ENCODE data around the gene ALX4.
A peak's percentile ranks its signal among the peaks of the same experiment; 100 is the strongest.

ALX4 gene

DNA sequence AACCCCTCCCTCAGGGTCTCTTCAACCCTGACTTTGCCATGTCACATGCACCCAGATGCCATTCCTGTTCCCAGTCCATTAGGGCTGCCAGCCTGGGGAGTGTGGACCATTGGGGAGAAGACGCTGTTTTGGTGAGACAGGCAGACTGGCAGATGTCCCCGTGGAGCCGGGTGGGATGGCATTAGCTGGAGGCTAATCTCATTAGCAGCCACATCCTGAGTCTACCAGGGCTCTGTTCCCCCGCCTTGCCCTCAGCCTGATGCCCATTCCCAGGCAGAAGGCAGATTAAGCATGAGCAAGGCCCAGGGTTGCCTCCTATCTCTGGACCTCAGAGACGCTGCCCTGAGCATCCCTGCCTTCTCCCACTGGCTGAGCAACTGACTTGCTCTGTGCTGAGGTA is 46.4 kb upstream of the ALX4 start:
- H3K4ac ChIP-seq (ENCODE audit: low read length), result no peak overlapping the region
- H2BK15ac ChIP-seq (ENCODE audit: low read length), result no peak overlapping the region
- DNase-seq (ENCODE audit: low spot score), result no peak
- peaks cover 0 to 3% of the 10 kb centered on the region in 2 donors for H3K4me1 ChIP-seq (ENCODE audit: control insufficient read depth in 2 of 2, insufficient read depth in 1 of 2, low read depth in 1 of 2, low read length in 2 of 2)
- no peak overlapping the region for H3K14ac ChIP-seq (ENCODE audit: low read length)
- H2BK120ac ChIP-seq (ENCODE audit: low read depth, low read length), result no peak overlapping the region
- no peak overlapping the region for H4K91ac ChIP-seq (ENCODE audit: low read depth, low read length, poor library complexity)
- no peak overlapping the region for H3K23ac ChIP-seq (ENCODE audit: low read depth, low read length, poor library complexity)
- H3K9me3 ChIP-seq (replicated peaks in 1 of 2; ENCODE audit: control insufficient read depth in 2 of 2, insufficient read depth in 1 of 2, low read depth in 1 of 2, low read length in 2 of 2), result no peaks in the 10 kb centered on the region
- no peak overlapping the region for H3K4me3 ChIP-seq (ENCODE audit: low read length in 2 of 2)
- H3K9ac ChIP-seq (ENCODE audit: low read depth, low read length, poor library complexity), result no peak overlapping the region
- no CpG with 5 or more reads among the region's 5 CpGs for WGBS, 2 donors (ENCODE audit: extremely low coverage in 2 of 2, insufficient read length in 2 of 2, insufficient replicate concordance in 1 of 2)
- H3K18ac ChIP-seq (ENCODE audit: low read length), result no peak overlapping the region
- no peak overlapping the region for H2BK5ac ChIP-seq (ENCODE audit: low read length)
- H2BK12ac ChIP-seq (ENCODE audit: low read length), result no peak overlapping the region
- H3K79me1 ChIP-seq (ENCODE audit: low read depth, low read length), result no peaks in the 10 kb centered on the region
- peak overlapping the region; percentile 31 for H2AK5ac ChIP-seq (ENCODE audit: low read depth, low read length)
- H2AFZ ChIP-seq (ENCODE audit: low read length), result no peak overlapping the region
- no peak overlapping the region for H3K27ac ChIP-seq (replicated peaks; ENCODE audit: low read length)
- no peak overlapping the region for H4K8ac ChIP-seq (ENCODE audit: low read depth, low read length)
- H3K4me2 ChIP-seq (ENCODE audit: insufficient read depth, low read length, poor library complexity, severe bottlenecking), result no peak overlapping the region
- no peaks in the 10 kb centered on the region for H3K36me3 ChIP-seq (replicated peaks in 1 of 2; ENCODE audit: control insufficient read depth in 2 of 2, insufficient read depth in 2 of 2, low read length in 2 of 2)
- peaks cover 0 to 31% (median 0%) of the 10 kb centered on the region in 3 experiments for H3K27me3 ChIP-seq (ENCODE audit: control insufficient read depth in 3 of 3, insufficient read depth in 3 of 3, low read depth in 1 of 3, low read length in 3 of 3)

GRCh38 chr11:44351898-44352498 is 42.1 kb upstream of the ALX4 start:
- Histone ChIP-seq H3K23ac (ENCODE audit: low read depth, low read length, poor library complexity) (no peak overlapping the region), H2BK5ac (ENCODE audit: low read length) (no peak overlapping the region), H3K9me3 (replicated peaks in 1 of 2; ENCODE audit: control insufficient read depth in 2 of 2, insufficient read depth in 1 of 2, low read depth in 1 of 2, low read length in 2 of 2) (no peaks in the 10 kb centered on the region), H3K4me3 (ENCODE audit: low read length in 2 of 2) (no peak overlapping the region), H2BK120ac (ENCODE audit: low read depth, low read length) (no peak overlapping the region), H3K18ac (ENCODE audit: low read length) (no peak overlapping the region), H3K4me1 (ENCODE audit: control insufficient read depth in 2 of 2, insufficient read depth in 1 of 2, low read depth in 1 of 2, low read length in 2 of 2) (peaks cover 0 to 14% of the 10 kb centered on the region in 2 donors), H3K27me3 (ENCODE audit: control insufficient read depth in 3 of 3, insufficient read depth in 3 of 3, low read depth in 1 of 3, low read length in 3 of 3) (peaks cover 0 to 35% (median 0%) of the 10 kb centered on the region in 3 experiments), H3K27ac (replicated peaks; ENCODE audit: low read length) (no peak overlapping the region), H2BK15ac (ENCODE audit: low read length) (no peak overlapping the region), H3K79me1 (ENCODE audit: low read depth, low read length) (no peaks in the 10 kb centered on the region), H3K9ac (ENCODE audit: low read depth, low read length, poor library complexity) (no peak overlapping the region), H4K91ac (ENCODE audit: low read depth, low read length, poor library complexity) (no peak overlapping the region), H2BK12ac (ENCODE audit: low read length) (no peak overlapping the region), H3K4ac (ENCODE audit: low read length) (no peak overlapping the region), H4K8ac (ENCODE audit: low read depth, low read length) (no peak overlapping the region), H3K4me2 (ENCODE audit: insufficient read depth, low read length, poor library complexity, severe bottlenecking) (no peak overlapping the region), H2AK5ac (ENCODE audit: low read depth, low read length) (no peak overlapping the region), H3K14ac (ENCODE audit: low read length) (no peak overlapping the region), H3K36me3 (replicated peaks in 1 of 2; ENCODE audit: control insufficient read depth in 2 of 2, insufficient read depth in 2 of 2, low read length in 2 of 2) (no peaks in the 10 kb centered on the region), H2AFZ (ENCODE audit: low read length) (no peak overlapping the region)
- no CpG with 5 or more reads among the region's 7 CpGs for WGBS, 2 donors (ENCODE audit: extremely low coverage in 2 of 2, insufficient read length in 2 of 2, insufficient replicate concordance in 1 of 2)
- no peak for DNase-seq (ENCODE audit: low spot score)

DNA sequence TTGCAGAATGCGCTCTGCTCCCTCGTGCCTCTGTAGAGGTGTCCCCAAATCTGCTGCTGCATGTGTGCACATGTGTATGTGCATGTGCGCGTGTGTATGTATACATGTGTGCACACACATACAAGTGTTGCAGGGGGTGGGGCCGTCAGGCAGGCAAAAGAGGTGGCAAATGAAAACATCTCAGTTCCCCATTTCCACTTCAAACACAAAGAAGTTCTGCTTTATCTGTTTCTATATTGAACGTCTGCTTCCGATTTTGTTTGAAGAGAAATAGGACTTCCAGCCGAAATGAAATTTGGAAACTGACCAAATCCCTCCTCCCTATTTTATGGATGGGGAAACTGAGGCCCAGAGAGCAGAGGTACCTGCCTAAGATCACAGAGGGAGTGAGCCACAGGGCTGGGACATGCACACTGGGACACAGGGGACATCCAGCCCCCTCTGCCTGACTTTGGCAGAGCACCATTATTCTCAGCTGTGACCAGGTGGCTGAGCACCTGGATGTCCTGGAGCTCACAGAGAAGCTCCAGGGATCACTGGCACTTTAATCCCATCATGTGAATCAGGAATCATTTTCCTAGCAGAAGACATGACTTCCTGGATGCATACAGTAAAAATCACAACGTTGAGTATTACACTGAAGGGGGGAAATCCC is 41.2 kb upstream of the ALX4 start:
- H2BK120ac ChIP-seq (ENCODE audit: low read depth, low read length), result no peak overlapping the region
- H3K18ac ChIP-seq (ENCODE audit: low read length), result no peak overlapping the region
- no peak overlapping the region for H3K4ac ChIP-seq (ENCODE audit: low read length)
- H3K36me3 ChIP-seq (replicated peaks in 1 of 2; ENCODE audit: control insufficient read depth in 2 of 2, insufficient read depth in 2 of 2, low read length in 2 of 2), result no peaks in the 10 kb centered on the region
- no peak for DNase-seq (ENCODE audit: low spot score)
- peak overlapping the region; percentile 86 for H3K14ac ChIP-seq (ENCODE audit: low read length)
- no peak overlapping the region for H4K91ac ChIP-seq (ENCODE audit: low read depth, low read length, poor library complexity)
- no peak overlapping the region for H2BK15ac ChIP-seq (ENCODE audit: low read length)
- no peak overlapping the region for H3K23ac ChIP-seq (ENCODE audit: low read depth, low read length, poor library complexity)
- no peak overlapping the region for H2BK12ac ChIP-seq (ENCODE audit: low read length)
- H3K9me3 ChIP-seq (replicated peaks in 1 of 2; ENCODE audit: control insufficient read depth in 2 of 2, insufficient read depth in 1 of 2, low read depth in 1 of 2, low read length in 2 of 2), result no peaks in the 10 kb centered on the region
- no peaks in the 10 kb centered on the region for H3K79me1 ChIP-seq (ENCODE audit: low read depth, low read length)
- peak overlapping the region; percentile 25 for H2AK5ac ChIP-seq (ENCODE audit: low read depth, low read length)
- H3K9ac ChIP-seq (ENCODE audit: low read depth, low read length, poor library complexity), result no peak overlapping the region
- no peak overlapping the region for H2AFZ ChIP-seq (ENCODE audit: low read length)
- H3K27ac ChIP-seq (replicated peaks; ENCODE audit: low read length), result no peak overlapping the region
- WGBS, 2 donors (ENCODE audit: extremely low coverage in 2 of 2, insufficient read length in 2 of 2, insufficient replicate concordance in 1 of 2), result no CpG with 5 or more reads among the region's 9 CpGs
- no peak overlapping the region for H4K8ac ChIP-seq (ENCODE audit: low read depth, low read length)
- no peak overlapping the region for H2BK5ac ChIP-seq (ENCODE audit: low read length)
- H3K27me3 ChIP-seq (ENCODE audit: control insufficient read depth in 3 of 3, insufficient read depth in 3 of 3, low read depth in 1 of 3, low read length in 3 of 3), result peaks cover 0 to 44% (median 0%) of the 10 kb centered on the region in 3 experiments
- H3K4me1 ChIP-seq (ENCODE audit: control insufficient read depth in 2 of 2, insufficient read depth in 1 of 2, low read depth in 1 of 2, low read length in 2 of 2), result peaks cover 0 to 18% of the 10 kb centered on the region in 2 donors
- H3K4me3 ChIP-seq (ENCODE audit: low read length in 2 of 2), result no peak overlapping the region
- H3K4me2 ChIP-seq (ENCODE audit: insufficient read depth, low read length, poor library complexity, severe bottlenecking), result no peak overlapping the region

- H3K4me3 ChIP-seq (ENCODE audit: low read length in 2 of 2), result no peak overlapping the region
- no peak overlapping the region for H2AFZ ChIP-seq (ENCODE audit: low read length)
- peaks cover 0 to 15% of the 10 kb centered on the region in 2 donors for H3K4me1 ChIP-seq (ENCODE audit: control insufficient read depth in 2 of 2, insufficient read depth in 1 of 2, low read depth in 1 of 2, low read length in 2 of 2)
- H2BK12ac ChIP-seq (ENCODE audit: low read length), result no peak overlapping the region
- H4K8ac ChIP-seq (ENCODE audit: low read depth, low read length), result no peak overlapping the region
- H3K79me1 ChIP-seq (ENCODE audit: low read depth, low read length), result no peaks in the 10 kb centered on the region
- H3K4me2 ChIP-seq (ENCODE audit: insufficient read depth, low read length, poor library complexity, severe bottlenecking), result no peak overlapping the region
- H3K36me3 ChIP-seq (replicated peaks in 1 of 2; ENCODE audit: control insufficient read depth in 2 of 2, insufficient read depth in 2 of 2, low read length in 2 of 2), result no peaks in the 10 kb centered on the region
- no peaks in the 10 kb centered on the region for H3K9me3 ChIP-seq (replicated peaks in 1 of 2; ENCODE audit: control insufficient read depth in 2 of 2, insufficient read depth in 1 of 2, low read depth in 1 of 2, low read length in 2 of 2)
- DNase-seq (ENCODE audit: low spot score), result no peak
- H2BK15ac ChIP-seq (ENCODE audit: low read length), result no peak overlapping the region
- H3K27me3 ChIP-seq (ENCODE audit: control insufficient read depth in 3 of 3, insufficient read depth in 3 of 3, low read depth in 1 of 3, low read length in 3 of 3), result peaks cover 0 to 57% (median 0%) of the 10 kb centered on the region in 3 experiments
- H3K27ac ChIP-seq (replicated peaks; ENCODE audit: low read length), result no peak overlapping the region
- no peak overlapping the region for H3K14ac ChIP-seq (ENCODE audit: low read length)
- H2BK5ac ChIP-seq (ENCODE audit: low read length), result no peak overlapping the region
- no peak overlapping the region for H2BK120ac ChIP-seq (ENCODE audit: low read depth, low read length)
- H3K18ac ChIP-seq (ENCODE audit: low read length), result peak overlapping the region; percentile 46
- H3K23ac ChIP-seq (ENCODE audit: low read depth, low read length, poor library complexity), result no peak overlapping the region
- no peak overlapping the region for H4K91ac ChIP-seq (ENCODE audit: low read depth, low read length, poor library complexity)
- H3K4ac ChIP-seq (ENCODE audit: low read length), result no peak overlapping the region
- no peak overlapping the region for H2AK5ac ChIP-seq (ENCODE audit: low read depth, low read length)
- no CpG with 5 or more reads among the region's 3 CpGs for WGBS, 2 donors (ENCODE audit: extremely low coverage in 2 of 2, insufficient read length in 2 of 2, insufficient replicate concordance in 1 of 2)
- no peak overlapping the region for H3K9ac ChIP-seq (ENCODE audit: low read depth, low read length, poor library complexity)
Measured at GRCh38 chr11:44349328-44349727, 39.4 kb upstream of the ALX4 start.
